ENCODE measurements around the gene RNF213.

DNA sequence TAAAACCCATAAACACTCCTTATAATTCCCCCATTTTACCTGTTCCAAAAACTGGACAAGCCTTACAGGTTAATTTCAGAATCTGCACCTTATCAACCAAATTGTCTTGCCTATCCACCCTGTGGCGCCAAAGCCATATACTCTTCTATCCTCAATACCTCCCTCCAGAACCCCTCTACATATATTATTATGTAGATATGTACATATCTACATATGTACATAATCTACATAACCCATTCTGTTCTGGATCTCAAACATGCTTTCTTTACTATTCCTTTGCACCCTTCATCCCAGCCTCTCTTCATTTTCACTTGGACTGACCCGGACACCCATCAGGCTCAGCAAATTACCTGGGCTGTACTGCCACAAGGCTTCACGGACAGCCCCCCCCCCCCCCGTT is 142.3 kb downstream of the RNF213 start:
- TF ChIP-seq, protein P1, sequence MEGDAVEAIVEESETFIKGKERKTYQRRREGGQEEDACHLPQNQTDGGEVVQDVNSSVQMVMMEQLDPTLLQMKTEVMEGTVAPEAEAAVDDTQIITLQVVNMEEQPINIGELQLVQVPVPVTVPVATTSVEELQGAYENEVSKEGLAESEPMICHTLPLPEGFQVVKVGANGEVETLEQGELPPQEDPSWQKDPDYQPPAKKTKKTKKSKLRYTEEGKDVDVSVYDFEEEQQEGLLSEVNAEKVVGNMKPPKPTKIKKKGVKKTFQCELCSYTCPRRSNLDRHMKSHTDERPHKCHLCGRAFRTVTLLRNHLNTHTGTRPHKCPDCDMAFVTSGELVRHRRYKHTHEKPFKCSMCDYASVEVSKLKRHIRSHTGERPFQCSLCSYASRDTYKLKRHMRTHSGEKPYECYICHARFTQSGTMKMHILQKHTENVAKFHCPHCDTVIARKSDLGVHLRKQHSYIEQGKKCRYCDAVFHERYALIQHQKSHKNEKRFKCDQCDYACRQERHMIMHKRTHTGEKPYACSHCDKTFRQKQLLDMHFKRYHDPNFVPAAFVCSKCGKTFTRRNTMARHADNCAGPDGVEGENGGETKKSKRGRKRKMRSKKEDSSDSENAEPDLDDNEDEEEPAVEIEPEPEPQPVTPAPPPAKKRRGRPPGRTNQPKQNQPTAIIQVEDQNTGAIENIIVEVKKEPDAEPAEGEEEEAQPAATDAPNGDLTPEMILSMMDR (conservative IDR thresholded peaks at IDR 0.05), result no peak
- no peak for TF ChIP-seq EZH2 (IDR thresholded peaks at IDR 0.05; ENCODE audit: low read depth)

Data from PC-9 (cell line).